ENCODE data around the gene PPP1R37. TPM values are rescaled to one million over a fixed set of nuclear protein-coding genes. Genes with fewer than 3 reads are reported as not detected.

PPP1R37 gene
- total and polyA plus RNA-seq, 2 donors (not counting 3 experiments of a cell fraction or from before 2014, with no cell fraction given), result 16.2 to 27.1 TPM

GRCh38 chr19:45115809-45116615 lies 23.0 kb downstream of the PPP1R37 start:
- CTCF ChIA-PET, result no interaction called here

GRCh38 chr19:45117167-45117594 lies 24.2 kb downstream of the PPP1R37 start:
- ChIA-PET POLR2A (no interaction called here), CTCF (no interaction called here)
- no peak overlapping the region for H3K4me2 ChIP-seq (ENCODE audit: insufficient read depth, low read length)
- peaks cover 54% of the 10 kb centered on the region for H3K79me2 ChIP-seq (ENCODE audit: control insufficient read depth, insufficient read depth, low read length)
- no peaks in the 10 kb centered on the region for H3K9me3 ChIP-seq (replicated peaks; ENCODE audit: control insufficient read depth, insufficient read depth, low read length)
- no peak for FAIRE-seq
- no peaks in the 10 kb centered on the region for H4K20me1 ChIP-seq (replicated peaks; ENCODE audit: control insufficient read depth, extremely low read depth, insufficient read depth, low read length)
- no peak for DNase-seq (ENCODE audit: low read depth, low spot score)
- no TSS peak for BruUV-seq (replicated peaks)
- TF ChIP-seq MYC (IDR thresholded peaks at IDR 0.05; ENCODE audit: low read depth, low read length), result no peak
- TF ChIP-seq GATA2 (IDR thresholded peaks at IDR 0.05; ENCODE audit: insufficient read depth, insufficient read length, low read depth, low read length), result no peak
- no peak for TF ChIP-seq CTCF (IDR thresholded peaks at IDR 0.05; ENCODE audit: extremely low read depth in 1 of 2, insufficient read depth in 1 of 2, low read depth in 1 of 2, low read length in 2 of 2)
- TF ChIP-seq MAX (IDR thresholded peaks at IDR 0.05; ENCODE audit: insufficient read depth, insufficient read length), result no peak
- no peak for TF ChIP-seq POLR2AphosphoS5 (IDR thresholded peaks at IDR 0.05; ENCODE audit: insufficient read depth, low read depth, low read length)
- TF ChIP-seq FOS (IDR thresholded peaks at IDR 0.05; ENCODE audit: borderline replicate concordance, insufficient read depth, low read length), result no peak
- TF ChIP-seq EZH2 (IDR thresholded peaks at IDR 0.05; ENCODE audit: borderline replicate concordance, low read depth, low read length, severe bottlenecking), result no peak
- TF ChIP-seq POLR2A (IDR thresholded peaks at IDR 0.05; ENCODE audit: low read depth, low read length), result no peak
- no peak for TF ChIP-seq JUN (IDR thresholded peaks at IDR 0.05; ENCODE audit: borderline replicate concordance, insufficient read depth, insufficient read length, low read depth)
- dilution Hi-C loops (cut with MboI; ENCODE audit: extremely low pct_ligation_motif_present, low sequenced_read_pairs) (no loop called here), intact Hi-C loops (cut with micrococcal nuclease) (no loop called here)
- H3K27ac ChIP-seq (ENCODE audit: insufficient read depth, low read depth, low read length), result no peak overlapping the region
- H3K27me3 ChIP-seq (ENCODE audit: control insufficient read depth in 2 of 2, insufficient read depth in 2 of 2, low read length in 2 of 2), result no peaks in the 10 kb centered on the region
- H3K4me1 ChIP-seq (ENCODE audit: control insufficient read depth, extremely low read depth, insufficient read depth, low read length), result no peaks in the 10 kb centered on the region
- H2AFZ ChIP-seq (ENCODE audit: low read depth, low read length), result no peak overlapping the region
- no peaks in the 10 kb centered on the region for H3K9me1 ChIP-seq (replicated peaks; ENCODE audit: control insufficient read depth, extremely low read depth, insufficient read depth, low read length)
- no peak overlapping the region for H3K9ac ChIP-seq (replicated peaks; ENCODE audit: extremely low read depth, insufficient read depth, low read length)
- no peak overlapping the region for H3K4me3 ChIP-seq (replicated peaks in 1 of 3; ENCODE audit: insufficient read depth in 1 of 3, low read depth in 1 of 3, low read length in 3 of 3)
- no peaks in the 10 kb centered on the region for H3K36me3 ChIP-seq (ENCODE audit: control insufficient read depth in 2 of 2, extremely low read depth in 1 of 2, insufficient read depth in 2 of 2, low read length in 2 of 2)

More at GRCh38 chr19:45115809-45116615, 23.0 kb downstream of the PPP1R37 start:
- POLR2A ChIA-PET, result no interaction called here
- H3K4me2 ChIP-seq (ENCODE audit: insufficient read depth, low read length), result no peak overlapping the region
- no TSS peak for BruUV-seq (replicated peaks)
- intact Hi-C loops (cut with micrococcal nuclease), result no loop called here
- H3K27ac ChIP-seq (ENCODE audit: insufficient read depth, low read depth, low read length), result no peak overlapping the region
- dilution Hi-C loops (cut with MboI; ENCODE audit: extremely low pct_ligation_motif_present, low sequenced_read_pairs), result no loop called here
- H2AFZ ChIP-seq (ENCODE audit: low read depth, low read length), result no peak overlapping the region
- TF ChIP-seq EZH2 (IDR thresholded peaks at IDR 0.05; ENCODE audit: borderline replicate concordance, low read depth, low read length, severe bottlenecking) (no peak), JUN (IDR thresholded peaks at IDR 0.05; ENCODE audit: borderline replicate concordance, insufficient read depth, insufficient read length, low read depth) (no peak), POLR2A (IDR thresholded peaks at IDR 0.05; ENCODE audit: low read depth, low read length) (no peak), FOS (IDR thresholded peaks at IDR 0.05; ENCODE audit: borderline replicate concordance, insufficient read depth, low read length) (no peak), MAX (IDR thresholded peaks at IDR 0.05; ENCODE audit: insufficient read depth, insufficient read length) (no peak)
- no peaks in the 10 kb centered on the region for H3K27me3 ChIP-seq (ENCODE audit: control insufficient read depth in 2 of 2, insufficient read depth in 2 of 2, low read length in 2 of 2)
- no peak overlapping the region for H3K9ac ChIP-seq (replicated peaks; ENCODE audit: extremely low read depth, insufficient read depth, low read length)
- H4K20me1 ChIP-seq (replicated peaks; ENCODE audit: control insufficient read depth, extremely low read depth, insufficient read depth, low read length), result no peaks in the 10 kb centered on the region
- FAIRE-seq (no peak), DNase-seq (ENCODE audit: low read depth, low spot score) (no peak)
- H3K9me3 ChIP-seq (replicated peaks; ENCODE audit: control insufficient read depth, insufficient read depth, low read length), result no peaks in the 10 kb centered on the region
- no peaks in the 10 kb centered on the region for H3K36me3 ChIP-seq (ENCODE audit: control insufficient read depth in 2 of 2, extremely low read depth in 1 of 2, insufficient read depth in 2 of 2, low read length in 2 of 2)
- no peaks in the 10 kb centered on the region for H3K4me1 ChIP-seq (ENCODE audit: control insufficient read depth, extremely low read depth, insufficient read depth, low read length)
- peaks cover 53% of the 10 kb centered on the region for H3K79me2 ChIP-seq (ENCODE audit: control insufficient read depth, insufficient read depth, low read length)
- H3K4me3 ChIP-seq (replicated peaks in 1 of 3; ENCODE audit: insufficient read depth in 1 of 3, low read depth in 1 of 3, low read length in 3 of 3), result no peak overlapping the region
- H3K9me1 ChIP-seq (replicated peaks; ENCODE audit: control insufficient read depth, extremely low read depth, insufficient read depth, low read length), result no peaks in the 10 kb centered on the region

All from endothelial cell of umbilical vein (primary cell).